H1 (cell line): Measurements from ENCODE around the gene SPARC. TPM values are rescaled to one million over a fixed set of nuclear protein-coding genes. Genes with fewer than 3 reads are reported as not detected.

Source experiments
- CTCF ChIA-PET: fragments of 300-600 bp; sonication (Branson Sonifier 250); formaldehyde crosslinking; loops from one replicate; lab custom pipeline; 2021; ENCODE audit not compliant: partially characterized antibody; lab: Charles Lee
- POLR2A ChIA-PET: fragments of 300-600 bp; sonication (Branson Sonifier 250); formaldehyde crosslinking; loops from one replicate; lab custom pipeline; 2021; ENCODE audit warnings: inconsistent platforms; ENCODE audit not compliant: partially characterized antibody; lab: Charles Lee
- DNase-seq, 2 experiments: peaks; one replicate each; pipeline versions ENCODE4 v3.0.0 to v3.0.0-alpha.2; 2010 to 2022; ENCODE audit warnings: low spot score in 2 of 2, low read depth in 1 of 2, mixed read lengths in 1 of 2
- FAIRE-seq: peaks from 2 replicates; lab custom pipeline; 2011; peaks lifted over from hg19 to GRCh38; lab: Jason Lieb, UNC
- H2AFZ ChIP-seq: 2 replicates; pipeline ENCODE4 v1.8.1; 2012; ENCODE audit warnings: low read length, inconsistent platforms
- H2AK5ac ChIP-seq: 2 replicates; pipeline ENCODE4 v1.6.1; 2013; ENCODE audit warnings: low read depth, low read length
- H2BK120ac ChIP-seq: replicated peaks from 2 replicates; pipeline ENCODE3; 2013; ENCODE audit warnings: low read depth, low read length, inconsistent platforms
- H2BK12ac ChIP-seq: 2 replicates; pipeline ENCODE4 v1.6.1; 2013; ENCODE audit warnings: low read depth, low read length
- H2BK15ac ChIP-seq: 2 replicates; pipeline ENCODE4 v1.6.1; 2013; ENCODE audit warnings: low read length
- H2BK20ac ChIP-seq: 2 replicates; pipeline ENCODE4 v1.6.1; 2013; ENCODE audit warnings: low read length
- H2BK5ac ChIP-seq: 2 replicates; pipeline ENCODE4 v1.6.1; 2013; ENCODE audit warnings: low read depth, low read length
- H3K14ac ChIP-seq: 2 replicates; pipeline ENCODE4 v1.6.1; 2013; ENCODE audit warnings: inconsistent platforms; ENCODE audit not compliant: insufficient read length
- H3K18ac ChIP-seq: 2 replicates; pipeline ENCODE4 v1.6.1; 2013; ENCODE audit warnings: low read length; ENCODE audit errors: extremely low read depth
- H3K23ac ChIP-seq: 2 replicates; pipeline ENCODE4 v1.6.1; 2013; ENCODE audit warnings: inconsistent platforms; ENCODE audit not compliant: insufficient read length
- H3K23me2 ChIP-seq: 2 replicates; pipeline ENCODE4 v1.6.1; 2013; ENCODE audit warnings: low read depth, low read length
- H3K27ac ChIP-seq: 2 replicates; pipeline ENCODE4 v1.6.1; 2011; ENCODE audit warnings: low read depth, low read length, inconsistent platforms
- H3K27me3 ChIP-seq, 4 experiments: replicated peaks in 1 of 4; 1 replicate in 1 of 4; 2 replicates in 3 of 4; pipeline versions ENCODE4 v1.6.1 to v1.8.1; 2011 to 2013; ENCODE audit warnings: low read length in 3 of 4, mild to moderate bottlenecking in 3 of 4, inconsistent platforms in 2 of 4, mixed read lengths in 2 of 4, moderate library complexity in 1 of 4; ENCODE audit not compliant: control insufficient read depth in 3 of 4, insufficient read depth in 3 of 4; ENCODE audit errors: extremely low read depth in 1 of 4
- H3K36me3 ChIP-seq, 4 experiments: 2 replicates each; pipeline versions ENCODE4 v1.6.1 to v1.8.1; 2011 to 2013; ENCODE audit warnings: mild to moderate bottlenecking in 4 of 4, low read length in 3 of 4, moderate library complexity in 2 of 4, control low read depth in 1 of 4, inconsistent platforms in 1 of 4; ENCODE audit not compliant: insufficient read depth in 4 of 4, control insufficient read depth in 2 of 4
- H3K4ac ChIP-seq: replicated peaks from 2 replicates; pipeline ENCODE3; 2013; ENCODE audit warnings: low read length, low read depth, mixed read lengths, inconsistent platforms; ENCODE audit not compliant: insufficient read length
- H3K4me1 ChIP-seq, 4 experiments: replicated peaks in 1 of 4; 1 replicate in 1 of 4; 2 replicates in 3 of 4; pipeline versions ENCODE4 v1.6.1 to v1.8.1; 2011 to 2013; ENCODE audit warnings: low read length in 3 of 4, inconsistent platforms in 2 of 4, mixed read lengths in 1 of 4; ENCODE audit not compliant: insufficient read depth in 4 of 4, control insufficient read depth in 3 of 4
- H3K4me2 ChIP-seq, 2 experiments: 2 replicates each; pipeline versions ENCODE4 v1.6.1 to v1.8.1; 2011 to 2013; ENCODE audit warnings: low read depth in 2 of 2, low read length in 2 of 2, control low read depth in 1 of 2, inconsistent platforms in 1 of 2, mild to moderate bottlenecking in 1 of 2; ENCODE audit not compliant: insufficient read depth in 1 of 2
- H3K4me3 ChIP-seq, 4 experiments: fragments of 200-600, 300-600 bp in 1 of 4; sonication (generic), shearing (Covaris generic), sonication (Bioruptor Twin) in 1 of 4; 2 replicates each; pipeline versions ENCODE4 v1.5.1 to v1.8.1; 2011 to 2016; ENCODE audit warnings: low read length in 4 of 4, low read depth in 3 of 4, control low read depth in 2 of 4, inconsistent platforms in 2 of 4, mild to moderate bottlenecking in 2 of 4, mixed read lengths in 1 of 4, moderate library complexity in 1 of 4; ENCODE audit not compliant: insufficient read depth in 2 of 4; ENCODE audit errors: extremely low read depth in 1 of 4
- H3K56ac ChIP-seq: replicated peaks from 2 replicates; pipeline ENCODE3; 2013; ENCODE audit warnings: low read depth, mild to moderate bottlenecking, mixed read lengths, low read length, inconsistent platforms; ENCODE audit not compliant: insufficient read length
- H3K79me1 ChIP-seq: 2 replicates; pipeline ENCODE4 v1.6.1; 2013; ENCODE audit warnings: low read depth, low read length, control low read depth
- H3K79me2 ChIP-seq, 2 experiments: 2 replicates each; pipeline versions ENCODE4 v1.6.1 to v1.8.1; 2012 to 2013; ENCODE audit warnings: low read length in 2 of 2, mild to moderate bottlenecking in 2 of 2, inconsistent platforms in 1 of 2; ENCODE audit not compliant: insufficient read depth in 2 of 2, control insufficient read depth in 1 of 2
- H3K9ac ChIP-seq, 4 experiments: replicated peaks in 1 of 4; 1 replicate in 1 of 4; 2 replicates in 3 of 4; pipeline versions ENCODE4 v1.6.1 to v1.8.1; 2011 to 2013; ENCODE audit warnings: low read depth in 3 of 4, low read length in 3 of 4, control low read depth in 2 of 4, mild to moderate bottlenecking in 2 of 4, moderate library complexity in 2 of 4, inconsistent platforms in 1 of 4; ENCODE audit errors: extremely low read depth in 1 of 4
- H3K9me3 ChIP-seq, 2 experiments: 2 replicates each; pipeline versions ENCODE4 v1.6.1 to v1.8.1; 2012 to 2013; ENCODE audit warnings: mild to moderate bottlenecking in 2 of 2, moderate library complexity in 2 of 2, control low read depth in 1 of 2, inconsistent platforms in 1 of 2, low read depth in 1 of 2, low read length in 1 of 2, mixed read lengths in 1 of 2; ENCODE audit not compliant: insufficient read depth in 2 of 2
- H4K20me1 ChIP-seq, 2 experiments: replicated peaks in 1 of 2; 2 replicates each; pipeline versions ENCODE3 to v1.8.1; 2011 to 2013; ENCODE audit warnings: inconsistent platforms in 2 of 2, low read length in 2 of 2, mild to moderate bottlenecking in 1 of 2; ENCODE audit not compliant: insufficient read depth in 2 of 2, control insufficient read depth in 1 of 2
- H4K5ac ChIP-seq: 2 replicates; pipeline ENCODE4 v1.6.1; 2013; ENCODE audit warnings: low read length, low read depth, mixed read lengths, inconsistent platforms; ENCODE audit not compliant: insufficient read length
- H4K8ac ChIP-seq: 2 replicates; pipeline ENCODE4 v1.8.0; 2013; ENCODE audit warnings: mild to moderate bottlenecking, moderate library complexity, low read length, inconsistent platforms; ENCODE audit not compliant: insufficient read depth; ENCODE audit errors: extremely low read depth
- H4K91ac ChIP-seq: replicated peaks from 2 replicates; pipeline ENCODE3; 2013; ENCODE audit warnings: low read length, mixed read lengths, inconsistent platforms; ENCODE audit not compliant: insufficient read length
- BRCA1 ChIP-seq: IDR thresholded peaks from 2 replicates; pipeline ENCODE4 v1.6.1; 2012; ENCODE audit warnings: low read depth, low read length, improper control_type of control experiment
- CBX5 ChIP-seq: fragments of 300-800, 300-1000 bp; sonication (generic); IDR thresholded peaks from 2 replicates; pipeline ENCODE4 v1.7.1; 2016; ENCODE audit warnings: antibody characterized with exemption, low read length, low read depth
- CREB1 ChIP-seq: IDR thresholded peaks from 2 replicates; pipeline ENCODE4 v1.6.1; 2012; ENCODE audit warnings: inconsistent platforms
- CTBP2 ChIP-seq: IDR thresholded peaks from 2 replicates; pipeline ENCODE4 v1.7.0; 2011; ENCODE audit warnings: borderline replicate concordance, mild to moderate bottlenecking, moderate library complexity, mixed read lengths, low read length; ENCODE audit not compliant: insufficient read depth, insufficient read length
- JUND ChIP-seq: IDR thresholded peaks from 2 replicates; pipeline ENCODE4 v1.6.1; 2011; ENCODE audit warnings: mild to moderate bottlenecking, improper control_type of control experiment, low read length
- PHF8 ChIP-seq: fragments of 200-600 bp; sonication (generic); conservative IDR thresholded peaks from 2 replicates; pipeline ENCODE4 v1.7.1; 2012; ENCODE audit warnings: low read depth, mild to moderate bottlenecking, inconsistent platforms, low read length, moderate library complexity
- POLR2AphosphoS5 ChIP-seq: IDR thresholded peaks from 2 replicates; pipeline ENCODE4 v1.6.1; 2011; ENCODE audit warnings: low read depth, low read length
- SP4 ChIP-seq: IDR thresholded peaks from 2 replicates; pipeline ENCODE4 v1.6.1; 2012; ENCODE audit warnings: low read length, inconsistent platforms
- YY1 ChIP-seq: IDR thresholded peaks from 2 replicates; pipeline ENCODE4 v1.6.1; 2011; ENCODE audit warnings: low read depth, mild to moderate bottlenecking, low read length
- WGBS, 2 experiments: shearing (Covaris generic) in 1 of 2; methylation state at CpG; one replicate each; pipeline versions ENCODE4 v1.1.6 to v1.1.7; 2013 to 2015; ENCODE audit warnings: low lambda C conversion rate in 2 of 2, mixed read lengths in 2 of 2, inconsistent platforms in 1 of 2, low coverage in 1 of 2, missing lambda C conversion rate in 1 of 2; ENCODE audit not compliant: insufficient replicate concordance in 2 of 2, insufficient coverage in 1 of 2, insufficient read length in 1 of 2; ENCODE audit errors: extremely low coverage in 1 of 2, missing lambda C conversion rate in 1 of 2; 5-methylcytosine and 5-hydroxymethylcytosine counted together
- polyA plus RNA-seq, 7 experiments: library from polyadenylated mRNA; depleted of rRNA in 3 of 7; stranded (reverse) in 5 of 7; unstranded in 2 of 7; fragments of >200 nt in 5 of 7; fragments of 200-250 nt in 2 of 7; gene quantifications; 1 replicate in 5 of 7; 2 replicates in 1 of 7; 4 replicates in 1 of 7; pipeline versions ENCODE4 v1.2.1 to v1.2.3, GENCODE V29; 2011 to 2013; ENCODE audit warnings: missing spikeins in 2 of 7, mixed read lengths in 2 of 7
- total RNA-seq: library from RNA; stranded (reverse); fragmentation: NEBNext Ultra II Directional; extraction: Animal tissue kit (Norgen Biotek cat#: 25700); gene quantifications from 2 replicates; pipeline ENCODE4 v1.2.1, GENCODE V29; 2021
- TF ChIP-seq, protein P1 (sequence below), 3 experiments: IDR thresholded peaks; 1 replicate in 2 of 3; 2 replicates in 1 of 3; pipeline versions ENCODE4 v1.5.1 to v1.6.1; 2011; ENCODE audit warnings: low read length in 3 of 3, mild to moderate bottlenecking in 3 of 3, inconsistent platforms in 2 of 3, low read depth in 1 of 3, moderate library complexity in 1 of 3; ENCODE audit not compliant: insufficient read depth in 1 of 3; ENCODE audit errors: control extremely low read depth in 1 of 3

The SPARC gene
- total and polyA plus RNA-seq, 2 of the 8 experiments (the other 6 are each of a cell fraction or from before 2014, with no cell fraction given): 375 to 438 TPM

DNA sequence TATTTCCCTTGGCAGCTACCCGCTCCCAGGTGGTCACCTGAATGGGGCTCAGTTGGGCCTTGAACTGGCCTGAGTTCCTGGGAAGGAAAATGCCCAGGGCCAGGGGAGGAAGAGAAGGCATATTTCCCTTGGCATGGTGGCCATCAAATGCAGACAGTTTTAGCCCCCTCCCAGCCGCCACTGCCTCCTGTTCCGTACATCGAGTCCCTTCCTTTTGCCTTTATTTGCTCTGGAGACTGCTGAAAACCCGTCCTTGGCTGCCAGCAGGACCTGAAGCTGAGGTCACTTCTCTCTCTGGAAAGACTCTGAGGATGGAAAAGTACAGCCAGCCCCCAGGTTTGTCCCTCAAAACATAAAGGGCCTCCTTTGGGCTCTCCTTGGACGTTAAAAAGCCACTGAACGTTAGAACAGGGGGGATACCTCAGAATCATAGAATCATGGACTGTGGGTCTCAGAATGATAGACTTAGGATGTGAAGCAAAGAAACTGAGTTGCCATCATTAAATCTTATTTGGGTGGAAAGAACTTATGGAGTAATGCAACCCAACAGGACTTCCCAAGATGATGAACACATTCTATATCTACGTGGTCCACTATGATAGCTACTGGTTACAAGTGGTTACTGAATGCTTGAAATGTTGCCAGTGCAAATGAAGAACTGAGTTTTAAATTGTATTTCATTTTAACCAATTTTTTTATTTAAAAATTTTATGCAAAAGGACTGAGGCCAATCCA, 7.1 kb downstream of the SPARC start:
- no peak overlapping the region for H2AFZ ChIP-seq
- DNase-seq (no peak), FAIRE-seq (no peak)
- no peak overlapping the region for H4K8ac ChIP-seq
- H3K9ac ChIP-seq: no peak overlapping the region
- 0 out of 2 replicates have a peak overlapping the region, but pooled peaks have one; percentile 22 for H2BK12ac ChIP-seq
- no peak overlapping the region for H3K27ac ChIP-seq
- no peak overlapping the region for H3K56ac ChIP-seq
- H3K18ac ChIP-seq: no peak overlapping the region
- H3K4me3 ChIP-seq: no peak overlapping the region
- no peaks in the 10 kb centered on the region for H3K9me3 ChIP-seq
- ChIA-PET CTCF (interaction anchor here (0.8 to 43.0 kb wide), 3 partner anchors 14 to 69 kb away, joined by 3 to 991 read pairs (median 5); partner anchors contain the start of gene ATOX1), POLR2A (interaction anchor here (0.7 to 3.4 kb wide), 4 partner anchors 16 to 91 kb away, joined by 4 to 11 read pairs (median 7); partner anchors contain the start of gene G3BP1)
- H3K4me2 ChIP-seq: no peak overlapping the region
- H3K27me3 ChIP-seq: no peaks in the 10 kb centered on the region
- H4K91ac ChIP-seq: no peak overlapping the region
- no peak overlapping the region for H2BK20ac ChIP-seq
- H3K23me2 ChIP-seq: no peaks in the 10 kb centered on the region
- H3K14ac ChIP-seq: no peak overlapping the region
- H3K79me2 ChIP-seq: peaks cover 0 to 22% of the 10 kb centered on the region in 2 experiments; a peak in 3 of 4 replicates
- no peak overlapping the region for H3K4ac ChIP-seq
- no peak overlapping the region for H4K5ac ChIP-seq
- no peaks in the 10 kb centered on the region for H4K20me1 ChIP-seq
- 0 out of 2 replicates have a peak overlapping the region, but pooled peaks have one; percentile 18 for H2BK15ac ChIP-seq
- H3K23ac ChIP-seq: no peak overlapping the region
- H2BK120ac ChIP-seq: no peak overlapping the region
- H2BK5ac ChIP-seq: no peak overlapping the region
- peaks cover 3 to 20% (median 15%) of the 10 kb centered on the region in 4 experiments; a peak in 4 of 7 replicates for H3K4me1 ChIP-seq
- peaks cover 0 to 6% (median 2%) of the 10 kb centered on the region in 4 experiments; a peak in 3 of 8 replicates for H3K36me3 ChIP-seq
- peaks cover 3% of the 10 kb centered on the region for H3K79me1 ChIP-seq
- 89% methylated on average over 8 of the region's 8 CpGs; no CpG with 5 or more reads in 1 of the 2 experiments for WGBS, 2 experiments
- no peak overlapping the region for H2AK5ac ChIP-seq
- TF ChIP-seq YY1 (no peak), CREB1 (no peak), CBX5 (no peak), JUND (no peak), PHF8 (no peak), BRCA1 (no peak), POLR2AphosphoS5 (no peak), CTBP2 (no peak), SP4 (no peak)
- TF ChIP-seq, protein P1, sequence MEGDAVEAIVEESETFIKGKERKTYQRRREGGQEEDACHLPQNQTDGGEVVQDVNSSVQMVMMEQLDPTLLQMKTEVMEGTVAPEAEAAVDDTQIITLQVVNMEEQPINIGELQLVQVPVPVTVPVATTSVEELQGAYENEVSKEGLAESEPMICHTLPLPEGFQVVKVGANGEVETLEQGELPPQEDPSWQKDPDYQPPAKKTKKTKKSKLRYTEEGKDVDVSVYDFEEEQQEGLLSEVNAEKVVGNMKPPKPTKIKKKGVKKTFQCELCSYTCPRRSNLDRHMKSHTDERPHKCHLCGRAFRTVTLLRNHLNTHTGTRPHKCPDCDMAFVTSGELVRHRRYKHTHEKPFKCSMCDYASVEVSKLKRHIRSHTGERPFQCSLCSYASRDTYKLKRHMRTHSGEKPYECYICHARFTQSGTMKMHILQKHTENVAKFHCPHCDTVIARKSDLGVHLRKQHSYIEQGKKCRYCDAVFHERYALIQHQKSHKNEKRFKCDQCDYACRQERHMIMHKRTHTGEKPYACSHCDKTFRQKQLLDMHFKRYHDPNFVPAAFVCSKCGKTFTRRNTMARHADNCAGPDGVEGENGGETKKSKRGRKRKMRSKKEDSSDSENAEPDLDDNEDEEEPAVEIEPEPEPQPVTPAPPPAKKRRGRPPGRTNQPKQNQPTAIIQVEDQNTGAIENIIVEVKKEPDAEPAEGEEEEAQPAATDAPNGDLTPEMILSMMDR (IDR thresholded peaks at IDR 0.05; ENCODE audit: control extremely low read depth in 1 of 3, insufficient read depth in 1 of 3, low read depth in 1 of 3, low read length in 3 of 3): no peak
